HG02642 (cell line): Measurements from ENCODE around the gene SPRY4.
"Not testable (repeated sequence)": the region's sequence is repeated elsewhere in the genome, so short reads cannot be mapped to it uniquely, and the experiment has no call there.

ENCODE experiments used
- ATAC-seq: cut with Tn5 transposase; IDR thresholded peaks from one replicate; pipeline ENCODE4 v1.9.1; 2021; ENCODE audit warnings: mild to moderate bottlenecking; ENCODE audit not compliant: unreplicated experiment, poor library complexity

The SPRY4 gene

GRCh38 chr5:142297786-142298185 is 27.0 kb downstream of the SPRY4 start:
- not testable (repeated sequence) for ATAC-seq

GRCh38 chr5:142296914-142297417 is 27.9 kb downstream of the SPRY4 start:
- no peak for ATAC-seq

GRCh38 chr5:142295960-142296860 is 28.6 kb downstream of the SPRY4 start:
- ATAC-seq: no peak

GRCh38 chr5:142295084-142295758 is 29.6 kb downstream of the SPRY4 start:
- no peak for ATAC-seq

GRCh38 chr5:142293486-142293885 is 31.3 kb downstream of the SPRY4 start:
- ATAC-seq: no peak

GRCh38 chr5:142292808-142293207 is 32.0 kb downstream of the SPRY4 start:
- no peak for ATAC-seq

- no peak for ATAC-seq
Observed at GRCh38 chr5:142292249-142292648, 32.6 kb downstream of the SPRY4 start.

GRCh38 chr5:142290577-142291299 is 34.1 kb downstream of the SPRY4 start:
- no peak for ATAC-seq

- ATAC-seq: no peak
Observed at GRCh38 chr5:142289708-142290576, 34.9 kb downstream of the SPRY4 start.

- ATAC-seq: peak; percentile 56
Observed at GRCh38 chr5:142287973-142288313, 36.9 kb downstream of the SPRY4 start.

GRCh38 chr5:142287096-142287972 is 37.5 kb downstream of the SPRY4 start:
- peak; percentile 48 for ATAC-seq

GRCh38 chr5:142286111-142286510 is 38.7 kb downstream of the SPRY4 start:
- ATAC-seq: no peak

- ATAC-seq: no peak
Observed at GRCh38 chr5:142283304-142283703, 41.5 kb downstream of the SPRY4 start.

GRCh38 chr5:142281966-142282365 is 42.9 kb downstream of the SPRY4 start:
- ATAC-seq: no peak

GRCh38 chr5:142281008-142281367 is 43.8 kb downstream of the SPRY4 start:
- no peak for ATAC-seq

GRCh38 chr5:142280066-142281007 is 44.5 kb downstream of the SPRY4 start:
- no peak for ATAC-seq

- no peak for ATAC-seq
Observed at GRCh38 chr5:142278627-142279026, 46.2 kb downstream of the SPRY4 start.

GRCh38 chr5:142277796-142278195 is 47.0 kb downstream of the SPRY4 start:
- ATAC-seq: no peak
